Measurements from ENCODE around the gene FUZ. TPM values are rescaled to one million over a fixed set of nuclear protein-coding genes. Genes with fewer than 3 reads are reported as not detected.

The FUZ gene
- total and polyA plus RNA-seq, 2 of the 8 experiments (the other 6 are each of a cell fraction or from before 2014, with no cell fraction given): 28.4 to 33.9 TPM

- TF ChIP-seq RNF2 (IDR thresholded peaks at IDR 0.05; ENCODE audit: borderline replicate concordance, low read depth, low read length, missing control alignments, poor library complexity, severe bottlenecking) (no peak), BRCA1 (IDR thresholded peaks at IDR 0.05; ENCODE audit: low read depth, low read length) (peak; percentile 45; the same call in 1 of the 2 replicates), SIX5 (IDR thresholded peaks at IDR 0.05; ENCODE audit: low read depth, low read length) (peak; percentile 65), SP1 (IDR thresholded peaks at IDR 0.05; ENCODE audit: low read depth, low read length) (peak; percentile 77), MAX (IDR thresholded peaks at IDR 0.05) (peak; percentile 27; the same call in 1 of the 2 replicates), SAP30 (IDR thresholded peaks at IDR 0.05; ENCODE audit: insufficient read depth, insufficient replicate concordance, low read length) (peak; percentile 36), POU5F1 (IDR thresholded peaks at IDR 0.05; ENCODE audit: low read depth, low read length) (no peak), SUZ12 (IDR thresholded peaks at IDR 0.05; ENCODE audit: low read length) (no peak), HDAC2 (IDR thresholded peaks at IDR 0.05; ENCODE audit: borderline replicate concordance in 1 of 2, low read depth in 2 of 2, low read length in 2 of 2) (0 out of 4 replicates have a peak, but pooled peaks have one; percentile 26 to 54), KDM1A (IDR thresholded peaks at IDR 0.05; ENCODE audit: borderline replicate concordance, low read length) (no peak), PHF8 (conservative IDR thresholded peaks at IDR 0.05; ENCODE audit: low read depth, low read length) (peak; percentile 68), FOSL1 (IDR thresholded peaks at IDR 0.05; ENCODE audit: insufficient read depth, low read depth, low read length) (no peak), NANOG (IDR thresholded peaks at IDR 0.05; ENCODE audit: insufficient read depth, low read depth, low read length, poor library complexity, severe bottlenecking) (no peak), MAFK (IDR thresholded peaks at IDR 0.05; ENCODE audit: low read depth, low read length) (no peak), SRF (IDR thresholded peaks at IDR 0.05; ENCODE audit: low read depth, low read length) (peak; percentile 68), JUND (IDR thresholded peaks at IDR 0.05; ENCODE audit: low read length) (peak; percentile 91), GABPA (IDR thresholded peaks at IDR 0.05; ENCODE audit: borderline replicate concordance, insufficient read depth, low read length) (no peak), POLR2A (IDR thresholded peaks at IDR 0.05; ENCODE audit: control extremely low read depth in 1 of 2, low read depth in 2 of 2, low read length in 2 of 2) (peak; percentile 41 to 70), CREB1 (IDR thresholded peaks at IDR 0.05) (peak; percentile 96), KDM5A (IDR thresholded peaks at IDR 0.05; ENCODE audit: low read length) (no peak), BACH1 (IDR thresholded peaks at IDR 0.05; ENCODE audit: low read length) (peak; percentile 72), EP300 (IDR thresholded peaks at IDR 0.05; ENCODE audit: borderline replicate concordance in 1 of 2, low read depth in 2 of 2, low read length in 2 of 2) (peak in 1 of 2 experiments; percentile 99; a peak in 2 of 3 replicates), KDM4A (IDR thresholded peaks at IDR 0.05; ENCODE audit: low read depth, low read length, severe bottlenecking) (peak; percentile 89)
Observed at GRCh38 chr19:49850487-49851342, 37.6 kb upstream of the FUZ start, which contains the start of gene PTOV1 (continued).

All from H1 (cell line).